NCI-H446 (cell line): ENCODE data around the gene TRABD2B.

Experiments used
- DNase-seq, 2 experiments: peaks; one replicate each; lab custom pipeline; 2025; lab: John Stamatoyannopoulos, UW

TRABD2B gene

GRCh38 chr1:47774986-47775834, 222.0 kb downstream of the TRABD2B start:
- no peak for DNase-seq

GRCh38 chr1:47772960-47773682, 224.1 kb downstream of the TRABD2B start:
- no peak for DNase-seq

- DNase-seq: no peak
Observed at GRCh38 chr1:47772281-47772680, 224.9 kb downstream of the TRABD2B start.

- no peak for DNase-seq
Observed at GRCh38 chr1:47771751-47772150, 225.4 kb downstream of the TRABD2B start.

GRCh38 chr1:47769983-47770382, 227.2 kb downstream of the TRABD2B start:
- no peak for DNase-seq

GRCh38 chr1:47769295-47769694, 227.9 kb downstream of the TRABD2B start:
- no peak for DNase-seq

GRCh38 chr1:47767741-47768100, 229.5 kb downstream of the TRABD2B start:
- no peak for DNase-seq

GRCh38 chr1:47766832-47767740, 230.1 kb downstream of the TRABD2B start:
- no peak for DNase-seq

- DNase-seq: no peak
Observed at GRCh38 chr1:47765742-47766485, 231.3 kb downstream of the TRABD2B start.

GRCh38 chr1:47765236-47765635, 231.9 kb downstream of the TRABD2B start:
- no peak for DNase-seq

GRCh38 chr1:47764461-47765046, 232.6 kb downstream of the TRABD2B start:
- DNase-seq: no peak

GRCh38 chr1:47763591-47764171, 233.5 kb downstream of the TRABD2B start:
- no peak for DNase-seq

- DNase-seq: no peak
Observed at GRCh38 chr1:47761974-47762373, 235.2 kb downstream of the TRABD2B start.

- no peak for DNase-seq
Observed at GRCh38 chr1:47761201-47761930, 235.8 kb downstream of the TRABD2B start.

- no peak for DNase-seq
Observed at GRCh38 chr1:47759936-47760629, 237.1 kb downstream of the TRABD2B start.

GRCh38 chr1:47759251-47759935, 237.8 kb downstream of the TRABD2B start:
- DNase-seq: no peak

- DNase-seq: no peak
Observed at GRCh38 chr1:47758341-47759250, 238.6 kb downstream of the TRABD2B start.
